HG03280 (cell line): ENCODE results near the gene SLC16A7.

Source experiments
- ATAC-seq: cut with Tn5 transposase; IDR thresholded peaks from one replicate; pipeline ENCODE4 v1.9.1; 2021; ENCODE audit warnings: mild to moderate bottlenecking, moderate library complexity; ENCODE audit not compliant: unreplicated experiment

The SLC16A7 gene

DNA sequence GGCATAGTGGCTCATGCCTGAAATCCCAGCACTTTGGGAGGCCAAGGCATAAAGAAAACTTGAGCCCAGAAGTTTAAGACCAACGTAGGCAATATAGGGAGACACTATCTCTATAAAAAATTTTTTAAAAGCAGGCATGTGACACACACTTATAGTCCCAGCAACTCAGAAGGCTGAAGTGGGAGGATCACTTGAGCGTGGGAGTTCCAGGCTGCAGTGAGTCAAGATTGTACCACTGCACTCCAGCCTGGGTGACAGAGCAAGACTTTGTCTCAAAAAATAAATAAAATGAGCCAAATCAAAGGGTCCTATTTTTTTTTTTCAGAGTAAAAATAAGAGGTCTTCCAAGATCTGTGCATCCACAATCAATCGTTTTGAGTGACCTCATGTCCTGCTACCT is 237.6 kb downstream of the SLC16A7 start:
- ATAC-seq: no peak

DNA sequence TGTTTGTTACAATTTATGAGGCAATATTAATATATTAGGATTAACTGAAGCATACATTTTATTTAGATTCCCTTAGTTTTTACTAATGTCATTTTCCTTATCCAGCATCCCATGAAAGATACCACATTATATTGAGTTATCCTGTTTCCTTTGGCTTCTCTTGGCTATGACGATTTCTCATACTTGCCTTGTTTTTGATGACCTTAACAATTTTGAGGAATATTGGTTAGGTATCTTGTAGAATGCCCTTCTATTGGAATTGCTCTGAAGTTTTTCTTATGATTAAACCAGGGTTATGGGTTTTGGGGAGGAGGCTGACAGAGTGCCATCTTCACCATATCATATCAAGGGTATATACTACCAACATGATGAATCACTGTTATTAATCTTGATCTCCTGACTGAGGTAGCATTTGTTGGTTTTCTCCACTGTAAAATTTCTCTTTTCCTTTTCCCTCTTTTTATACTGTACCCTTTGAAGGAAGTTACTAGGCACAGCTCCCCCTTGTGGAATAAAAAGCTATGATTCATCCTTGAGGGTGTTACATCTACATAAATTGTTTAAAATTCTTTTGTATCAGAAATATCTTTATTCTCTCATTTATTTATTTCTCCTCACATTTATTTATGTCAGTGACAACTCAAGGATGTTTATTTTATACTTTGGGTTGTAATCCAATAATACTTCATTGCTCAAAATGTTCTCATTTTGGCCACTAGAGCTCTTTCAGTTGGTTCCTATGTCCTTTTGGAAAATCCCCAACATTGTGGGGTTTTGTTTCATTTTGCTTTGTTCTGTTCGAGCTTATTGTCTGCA is 239.0 kb downstream of the SLC16A7 start:
- ATAC-seq: no peak
